ENCODE measurements around the gene ABCC9. TPM values are rescaled to one million over a fixed set of nuclear protein-coding genes. Genes with fewer than 3 reads are reported as not detected.

ABCC9 gene
- total RNA-seq, 4 donors from 2014 or later, result 12.5 to 41.6 (median 27.3) TPM

DNA sequence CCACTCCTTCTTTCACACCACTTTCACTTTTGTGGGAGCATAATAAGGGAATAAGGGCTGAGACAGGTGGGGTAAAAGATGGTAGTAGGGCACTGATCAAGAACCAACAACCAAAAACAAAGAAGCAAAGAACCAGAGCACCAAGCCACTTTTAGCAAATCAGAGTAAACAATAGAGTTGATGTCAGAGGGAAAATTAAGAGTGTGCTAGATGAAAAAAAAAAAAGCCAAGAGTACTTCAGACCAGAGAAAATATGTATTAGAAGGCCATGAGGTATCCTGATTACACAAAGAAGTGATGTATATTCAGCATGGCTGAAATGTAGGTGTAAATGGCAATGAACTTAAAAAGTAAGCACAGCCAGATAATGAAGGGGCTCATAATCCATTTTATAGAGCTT, 75.4 kb downstream of the ABCC9 start:
- Histone ChIP-seq H3K4me3 (no peak overlapping the region), H3K4me1 (no peaks in the 10 kb centered on the region), H3K36me3 (no peaks in the 10 kb centered on the region), H3K27ac (no peak overlapping the region), H3K27me3 (no peaks in the 10 kb centered on the region), H3K9me3 (peaks cover 0 to 8% (median 0%) of the 10 kb centered on the region in 4 donors)
- TF ChIP-seq EP300 (IDR thresholded peaks at IDR 0.05), result no peak
- TF ChIP-seq, protein P1, sequence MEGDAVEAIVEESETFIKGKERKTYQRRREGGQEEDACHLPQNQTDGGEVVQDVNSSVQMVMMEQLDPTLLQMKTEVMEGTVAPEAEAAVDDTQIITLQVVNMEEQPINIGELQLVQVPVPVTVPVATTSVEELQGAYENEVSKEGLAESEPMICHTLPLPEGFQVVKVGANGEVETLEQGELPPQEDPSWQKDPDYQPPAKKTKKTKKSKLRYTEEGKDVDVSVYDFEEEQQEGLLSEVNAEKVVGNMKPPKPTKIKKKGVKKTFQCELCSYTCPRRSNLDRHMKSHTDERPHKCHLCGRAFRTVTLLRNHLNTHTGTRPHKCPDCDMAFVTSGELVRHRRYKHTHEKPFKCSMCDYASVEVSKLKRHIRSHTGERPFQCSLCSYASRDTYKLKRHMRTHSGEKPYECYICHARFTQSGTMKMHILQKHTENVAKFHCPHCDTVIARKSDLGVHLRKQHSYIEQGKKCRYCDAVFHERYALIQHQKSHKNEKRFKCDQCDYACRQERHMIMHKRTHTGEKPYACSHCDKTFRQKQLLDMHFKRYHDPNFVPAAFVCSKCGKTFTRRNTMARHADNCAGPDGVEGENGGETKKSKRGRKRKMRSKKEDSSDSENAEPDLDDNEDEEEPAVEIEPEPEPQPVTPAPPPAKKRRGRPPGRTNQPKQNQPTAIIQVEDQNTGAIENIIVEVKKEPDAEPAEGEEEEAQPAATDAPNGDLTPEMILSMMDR (IDR thresholded peaks at IDR 0.05), result no peak
- no peak for TF ChIP-seq POLR2A (IDR thresholded peaks at IDR 0.05)
- DNase-seq (ENCODE audit: low spot score in 2 of 2), result no peak

DNA sequence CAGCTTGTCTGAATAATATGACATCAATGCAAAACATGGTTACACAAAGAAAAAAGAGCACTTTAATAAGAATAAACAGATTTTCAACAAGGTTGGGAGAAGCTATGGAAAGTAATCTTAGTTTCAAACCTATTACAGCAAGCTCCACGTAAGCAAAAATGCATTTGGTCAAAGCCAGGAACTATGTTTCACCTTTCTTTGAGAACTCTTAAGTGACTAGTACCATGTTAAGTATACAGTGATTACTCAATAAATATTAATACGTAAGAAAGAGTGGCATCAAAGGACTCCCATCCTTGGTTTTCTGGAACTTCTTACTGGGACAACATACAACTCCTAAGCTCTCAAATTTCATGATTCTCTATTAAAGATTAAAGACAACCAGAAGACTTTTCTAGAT, 80.7 kb downstream of the ABCC9 start:
- WGBS, 2 donors, result 88 to 91% methylated on average over 2 of the region's 2 CpGs
- H3K27ac ChIP-seq, result no peak overlapping the region

DNA sequence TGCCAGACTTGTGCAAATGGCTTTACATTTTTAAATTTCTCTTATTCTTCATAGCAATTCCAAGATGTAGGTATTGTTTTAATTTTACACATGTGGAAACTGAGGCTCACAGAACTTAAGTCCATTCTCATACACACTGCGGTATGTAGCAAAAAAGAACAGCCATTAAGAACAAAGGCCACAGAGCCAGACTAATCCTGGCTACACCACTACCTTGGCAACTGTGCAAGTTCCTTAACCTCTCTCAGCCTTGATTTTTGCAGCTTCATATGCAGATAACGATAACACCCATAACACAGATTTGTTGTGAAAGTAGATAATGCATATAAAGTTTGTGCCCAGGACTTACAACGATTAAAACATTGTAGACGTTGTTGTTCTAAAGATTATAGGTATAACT, 81.1 kb downstream of the ABCC9 start:
- DNase-seq (ENCODE audit: low spot score in 2 of 2), result no peak
- TF ChIP-seq EP300 (IDR thresholded peaks at IDR 0.05), result no peak
- TF ChIP-seq, protein P1 (IDR thresholded peaks at IDR 0.05), result no peak
- TF ChIP-seq POLR2A (IDR thresholded peaks at IDR 0.05), result no peak
- no peaks in the 10 kb centered on the region for H3K27me3 ChIP-seq
- no peaks in the 10 kb centered on the region for H3K4me1 ChIP-seq
- no peak overlapping the region for H3K27ac ChIP-seq
- H3K9me3 ChIP-seq, result no peaks in the 10 kb centered on the region
- no peak overlapping the region for H3K4me3 ChIP-seq
- H3K36me3 ChIP-seq, result no peaks in the 10 kb centered on the region
- WGBS, 2 donors, result 92 to 94% methylated on average over 4 of the region's 4 CpGs

More for the DNA sequence above, 80.7 kb downstream of the ABCC9 start:
- Histone ChIP-seq H3K36me3 (no peaks in the 10 kb centered on the region), H3K4me3 (no peak overlapping the region), H3K9me3 (no peaks in the 10 kb centered on the region), H3K4me1 (no peaks in the 10 kb centered on the region), H3K27me3 (no peaks in the 10 kb centered on the region)
- DNase-seq (ENCODE audit: low spot score in 2 of 2), result no peak
- TF ChIP-seq EP300 (IDR thresholded peaks at IDR 0.05) (no peak), POLR2A (IDR thresholded peaks at IDR 0.05) (no peak)
- TF ChIP-seq, protein P1 (IDR thresholded peaks at IDR 0.05), result no peak

DNA sequence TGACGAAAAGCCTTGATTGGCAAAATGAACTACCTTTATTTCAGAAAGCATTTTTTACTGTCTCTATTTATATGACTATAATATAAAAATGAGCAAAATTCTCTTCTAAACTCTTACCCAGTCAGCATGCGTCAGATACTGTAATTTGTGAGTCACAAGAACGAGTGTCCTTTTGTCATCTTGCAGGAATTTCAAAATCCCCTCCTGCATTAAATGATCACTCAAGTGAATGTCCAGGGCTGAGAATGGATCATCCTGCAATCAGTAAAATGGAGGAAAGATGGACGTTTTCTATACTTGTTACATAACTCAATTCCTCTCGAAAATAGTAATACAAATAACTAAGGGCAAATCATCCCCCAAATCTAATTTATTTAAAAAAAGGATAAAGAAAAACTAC, 89.0 kb downstream of the ABCC9 start:
- TF ChIP-seq POLR2A (IDR thresholded peaks at IDR 0.05), result no peak
- TF ChIP-seq, protein P1 (IDR thresholded peaks at IDR 0.05), result no peak
- no peak for TF ChIP-seq EP300 (IDR thresholded peaks at IDR 0.05)
- 82 to 87% methylated on average over 5 of the region's 5 CpGs for WGBS, 2 donors
- H3K27me3 ChIP-seq, result no peaks in the 10 kb centered on the region
- no peaks in the 10 kb centered on the region for H3K36me3 ChIP-seq
- H3K27ac ChIP-seq, result no peak overlapping the region
- no peaks in the 10 kb centered on the region for H3K4me1 ChIP-seq
- no peak for DNase-seq (ENCODE audit: low spot score in 2 of 2)
- H3K4me3 ChIP-seq, result no peak overlapping the region
- no peaks in the 10 kb centered on the region for H3K9me3 ChIP-seq

DNA sequence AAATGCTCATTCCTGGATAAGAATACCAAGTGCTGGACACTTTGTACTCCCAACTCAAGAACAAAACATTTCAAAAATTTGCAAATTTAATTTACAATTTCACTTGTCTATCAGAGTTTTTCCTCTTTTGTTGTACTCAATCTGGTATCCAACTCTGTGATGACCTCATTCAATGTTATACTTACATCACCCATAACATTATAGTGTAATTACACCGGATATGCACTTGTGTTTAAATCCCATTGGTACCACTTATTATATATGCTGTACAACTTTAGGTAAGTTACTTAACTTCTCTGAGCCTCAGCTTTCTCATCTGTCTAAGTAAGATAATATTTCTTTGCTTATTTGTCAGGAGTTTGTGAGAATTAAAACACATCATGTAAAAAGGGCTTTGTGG, 90.1 kb downstream of the ABCC9 start:
- no peak overlapping the region for H3K27ac ChIP-seq
- TF ChIP-seq POLR2A (IDR thresholded peaks at IDR 0.05), result no peak
- TF ChIP-seq EP300 (IDR thresholded peaks at IDR 0.05), result no peak
- TF ChIP-seq, protein P1 (IDR thresholded peaks at IDR 0.05), result no peak

More for the DNA sequence above, 90.1 kb downstream of the ABCC9 start:
- no peaks in the 10 kb centered on the region for H3K36me3 ChIP-seq
- no peak for DNase-seq (ENCODE audit: low spot score in 2 of 2)
- WGBS, 2 donors, result 77 to 87% methylated on average over 1 of the region's 1 CpG
- H3K4me1 ChIP-seq, result no peaks in the 10 kb centered on the region
- no peak overlapping the region for H3K4me3 ChIP-seq
- H3K27me3 ChIP-seq, result no peaks in the 10 kb centered on the region
- H3K9me3 ChIP-seq, result no peaks in the 10 kb centered on the region
